ENCODE measurements around the gene WRNIP1.
A peak's percentile ranks its signal among the peaks of the same experiment; 100 is the strongest.
"Not testable (repeated sequence)": the region's sequence is repeated elsewhere in the genome, so short reads cannot be mapped to it uniquely, and the experiment has no call there.

Gene WRNIP1

GRCh38 chr6:2790588-2791449 lies 25.6 kb downstream of the WRNIP1 start:
- peak; percentile 38 for DNase-seq

GRCh38 chr6:2791450-2791974 lies 26.3 kb downstream of the WRNIP1 start:
- DNase-seq, result no peak

- DNase-seq, result no peak
Observed at GRCh38 chr6:2792330-2793110, 27.3 kb downstream of the WRNIP1 start.

GRCh38 chr6:2793534-2794151 lies 28.4 kb downstream of the WRNIP1 start:
- no peak for DNase-seq

GRCh38 chr6:2794171-2794730 lies 29.1 kb downstream of the WRNIP1 start:
- no peak for DNase-seq

GRCh38 chr6:2795162-2795561 lies 30.0 kb downstream of the WRNIP1 start:
- DNase-seq, result no peak

- DNase-seq, result no peak
Observed at GRCh38 chr6:2795956-2796355, 30.8 kb downstream of the WRNIP1 start.

GRCh38 chr6:2796861-2797260 lies 31.7 kb downstream of the WRNIP1 start:
- DNase-seq, result no peak

- DNase-seq, result no peak
Observed at GRCh38 chr6:2797564-2798031, 32.4 kb downstream of the WRNIP1 start.

GRCh38 chr6:2798586-2799134 lies 33.5 kb downstream of the WRNIP1 start:
- no peak for DNase-seq

GRCh38 chr6:2799936-2800527 lies 34.8 kb downstream of the WRNIP1 start:
- DNase-seq, result no peak

- DNase-seq, result no peak
Observed at GRCh38 chr6:2800552-2801316, 35.5 kb downstream of the WRNIP1 start.

GRCh38 chr6:2801687-2802086 lies 36.5 kb downstream of the WRNIP1 start:
- DNase-seq, result not testable (repeated sequence)

- DNase-seq, result no peak
Observed at GRCh38 chr6:2802521-2803060, 37.4 kb downstream of the WRNIP1 start.

- no peak for DNase-seq
Observed at GRCh38 chr6:2803731-2804429, 38.7 kb downstream of the WRNIP1 start.

- DNase-seq, result no peak
Observed at GRCh38 chr6:2804516-2804915, 39.3 kb downstream of the WRNIP1 start.

GRCh38 chr6:2805031-2805430 lies 39.8 kb downstream of the WRNIP1 start:
- DNase-seq, result no peak

GRCh38 chr6:2806644-2807043 lies 41.5 kb downstream of the WRNIP1 start:
- no peak for DNase-seq

GRCh38 chr6:2807342-2808090 lies 42.3 kb downstream of the WRNIP1 start:
- no peak for DNase-seq

- DNase-seq, result no peak
Observed at GRCh38 chr6:2809015-2809414, 43.8 kb downstream of the WRNIP1 start.

All from NCI-H510A (cell line).